Epithelial cell of proximal tubule (primary cell): ENCODE measurements around the gene MAP1B. TPM values are rescaled to one million over a fixed set of nuclear protein-coding genes. Genes with fewer than 3 reads are reported as not detected.
A peak's percentile ranks its signal among the peaks of the same experiment; 100 is the strongest.

Experiments
- DNase-seq: peaks from one replicate; pipeline ENCODE4 v3.0.0-alpha.2; 2011; ENCODE audit warnings: low read depth
- H3K4me3 ChIP-seq: 2 replicates; pipeline ENCODE4 v1.5.1; 2011; ENCODE audit warnings: low read depth, mild to moderate bottlenecking, low read length
- CTCF ChIP-seq: conservative IDR thresholded peaks from 2 replicates; pipeline ENCODE4 v1.5.1; 2012; ENCODE audit warnings: low read depth, mild to moderate bottlenecking, low read length
- total RNA-seq: library from RNA; depleted of rRNA; stranded (reverse); fragments of >200 nt; gene quantifications from 2 replicates; pipeline ENCODE4 v1.2.3, GENCODE V29; 2015

Gene MAP1B
- total RNA-seq, result 234 and 305 TPM in 2 replicates

GRCh38 chr5:72107131-72107900, at the start of gene MAP1B:
MAP1B (plus strand) TSS chr5:72107475; CDS start chr5:72107532, 57 bp downstream.
- no peak for TF ChIP-seq CTCF
- no peak for DNase-seq

GRCh38 chr5:72057816-72058215, 49.5 kb upstream of the MAP1B start:
- no peak for TF ChIP-seq CTCF
- DNase-seq, result no peak
- H3K4me3 ChIP-seq, result no peak overlapping the region

More at GRCh38 chr5:72107131-72107900, at the start of gene MAP1B:
- H3K4me3 ChIP-seq, result peak within 1 kb of the TSS; percentile 75

GRCh38 chr5:72063219-72063819, 44.0 kb upstream of the MAP1B start:
- TF ChIP-seq CTCF, result no peak

GRCh38 chr5:72064801-72065570, 42.3 kb upstream of the MAP1B start:
- TF ChIP-seq CTCF, result no peak
- DNase-seq, result no peak
- H3K4me3 ChIP-seq, result no peak overlapping the region

More at GRCh38 chr5:72063219-72063819, 44.0 kb upstream of the MAP1B start:
- H3K4me3 ChIP-seq, result no peak overlapping the region
- no peak for DNase-seq

- H3K4me3 ChIP-seq, result no peak overlapping the region
- no peak for TF ChIP-seq CTCF
- DNase-seq, result no peak
Observed at GRCh38 chr5:72065751-72066255, 41.5 kb upstream of the MAP1B start.

- DNase-seq, result peak; percentile 52
- no peak overlapping the region for H3K4me3 ChIP-seq
- TF ChIP-seq CTCF, result no peak
Observed at GRCh38 chr5:72066705-72067107, 40.6 kb upstream of the MAP1B start.
